Measurements from ENCODE around the gene LRFN3. TPM values are rescaled to one million over a fixed set of nuclear protein-coding genes. Genes with fewer than 3 reads are reported as not detected.
"Not testable (repeated sequence)": the region's sequence is repeated elsewhere in the genome, so short reads cannot be mapped to it uniquely, and the experiment has no call there.

LRFN3 gene
- total RNA-seq, 1 donor from 2014 or later = 2.0 TPM

DNA sequence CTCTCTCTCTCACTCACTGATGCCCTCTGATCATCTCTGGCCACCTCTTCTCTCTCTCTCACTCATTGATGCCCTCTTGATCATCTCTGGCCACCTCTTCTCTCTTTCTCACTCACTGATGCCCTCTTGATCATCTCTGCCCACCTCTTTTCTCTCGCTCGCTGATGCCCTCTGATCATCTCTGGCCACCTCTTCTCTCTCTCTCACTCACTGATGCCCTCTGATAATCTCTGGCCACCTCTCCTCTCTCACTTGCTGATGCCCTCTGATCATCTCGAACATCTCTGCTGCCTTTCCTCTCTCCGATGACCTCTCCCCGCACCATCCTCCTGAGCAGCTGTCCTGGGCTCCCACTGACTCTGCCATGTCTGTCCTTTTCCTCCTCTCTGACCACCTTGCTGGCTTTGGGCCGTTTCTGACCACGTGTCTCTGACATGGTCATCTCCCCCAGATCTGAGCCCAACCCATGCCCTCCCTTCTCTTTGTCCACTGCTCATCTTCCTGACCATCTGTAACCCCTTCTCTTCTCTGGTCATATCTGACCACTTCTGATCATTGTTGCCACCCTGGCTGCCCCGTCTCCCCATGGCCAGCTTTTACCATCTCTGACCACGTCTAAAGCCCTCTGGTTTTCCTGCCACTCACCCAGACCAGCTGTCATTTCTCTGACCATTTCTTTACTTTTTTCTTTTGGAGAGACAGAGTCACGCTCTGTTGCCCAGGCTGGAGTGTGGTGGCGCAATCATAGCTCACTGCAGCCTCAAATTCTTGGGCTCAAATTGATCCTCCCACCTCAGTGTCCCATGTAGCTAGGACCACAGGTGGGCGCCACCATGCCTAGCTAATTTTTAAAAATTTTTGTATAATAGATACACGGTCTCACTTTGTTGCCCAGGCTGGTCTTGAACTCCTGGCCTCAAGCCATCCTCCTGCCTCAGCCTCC, 2.4 kb downstream of the LRFN3 start:
- no peak for DNase-seq (ENCODE audit: low read depth in 2 of 2)

DNA sequence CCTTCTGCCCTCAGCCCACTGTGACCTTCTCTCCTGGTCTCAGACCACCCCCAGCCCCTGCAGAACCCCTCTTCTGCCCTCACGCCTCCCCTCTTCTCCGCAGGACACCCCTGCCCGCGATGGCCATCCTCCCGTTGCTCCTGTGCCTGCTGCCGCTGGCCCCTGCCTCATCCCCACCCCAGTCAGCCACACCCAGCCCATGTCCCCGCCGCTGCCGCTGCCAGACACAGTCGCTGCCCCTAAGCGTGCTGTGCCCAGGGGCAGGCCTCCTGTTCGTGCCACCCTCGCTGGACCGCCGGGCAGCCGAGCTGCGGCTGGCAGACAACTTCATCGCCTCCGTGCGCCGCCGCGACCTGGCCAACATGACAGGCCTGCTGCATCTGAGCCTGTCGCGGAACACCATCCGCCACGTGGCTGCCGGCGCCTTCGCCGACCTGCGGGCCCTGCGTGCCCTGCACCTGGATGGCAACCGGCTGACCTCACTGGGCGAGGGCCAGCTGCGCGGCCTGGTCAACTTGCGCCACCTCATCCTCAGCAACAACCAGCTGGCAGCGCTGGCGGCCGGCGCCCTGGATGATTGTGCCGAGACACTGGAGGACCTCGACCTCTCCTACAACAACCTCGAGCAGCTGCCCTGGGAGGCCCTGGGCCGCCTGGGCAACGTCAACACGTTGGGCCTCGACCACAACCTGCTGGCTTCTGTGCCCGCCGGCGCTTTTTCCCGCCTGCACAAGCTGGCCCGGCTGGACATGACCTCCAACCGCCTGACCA, 3.3 kb downstream of the LRFN3 start:
- no peak for DNase-seq (ENCODE audit: low read depth in 2 of 2)

DNA sequence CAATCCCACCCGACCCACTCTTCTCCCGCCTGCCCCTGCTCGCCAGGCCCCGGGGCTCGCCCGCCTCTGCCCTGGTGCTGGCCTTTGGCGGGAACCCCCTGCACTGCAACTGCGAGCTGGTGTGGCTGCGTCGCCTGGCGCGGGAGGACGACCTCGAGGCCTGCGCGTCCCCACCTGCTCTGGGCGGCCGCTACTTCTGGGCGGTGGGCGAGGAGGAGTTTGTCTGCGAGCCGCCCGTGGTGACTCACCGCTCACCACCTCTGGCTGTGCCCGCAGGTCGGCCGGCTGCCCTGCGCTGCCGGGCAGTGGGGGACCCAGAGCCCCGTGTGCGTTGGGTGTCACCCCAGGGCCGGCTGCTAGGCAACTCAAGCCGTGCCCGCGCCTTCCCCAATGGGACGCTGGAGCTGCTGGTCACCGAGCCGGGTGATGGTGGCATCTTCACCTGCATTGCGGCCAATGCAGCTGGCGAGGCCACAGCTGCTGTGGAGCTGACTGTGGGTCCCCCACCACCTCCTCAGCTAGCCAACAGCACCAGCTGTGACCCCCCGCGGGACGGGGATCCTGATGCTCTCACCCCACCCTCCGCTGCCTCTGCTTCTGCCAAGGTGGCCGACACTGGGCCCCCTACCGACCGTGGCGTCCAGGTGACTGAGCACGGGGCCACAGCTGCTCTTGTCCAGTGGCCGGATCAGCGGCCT, 4.1 kb downstream of the LRFN3 start:
- DNase-seq (ENCODE audit: low read depth in 2 of 2) = no peak

DNA sequence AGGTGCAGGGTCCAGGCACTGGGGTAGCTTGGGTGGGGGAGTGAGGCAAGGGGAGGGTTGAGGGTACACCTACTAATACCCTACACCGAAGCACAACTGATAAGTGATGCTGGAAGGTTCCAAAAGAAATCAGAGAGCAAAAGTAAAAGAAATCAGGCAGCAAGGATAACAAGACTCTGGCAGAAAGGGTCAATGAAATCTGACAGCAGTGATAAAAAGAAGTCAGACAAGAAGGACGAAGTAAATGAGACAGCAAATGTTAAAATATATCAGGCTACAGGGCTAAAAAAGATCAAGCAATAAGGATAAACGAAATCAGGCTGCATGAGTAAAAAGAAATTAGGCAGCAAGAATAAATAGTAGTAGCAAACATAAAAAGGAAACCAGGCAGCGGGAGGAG, 4.7 kb downstream of the LRFN3 start:
- no peak for DNase-seq (ENCODE audit: low read depth in 2 of 2)

DNA sequence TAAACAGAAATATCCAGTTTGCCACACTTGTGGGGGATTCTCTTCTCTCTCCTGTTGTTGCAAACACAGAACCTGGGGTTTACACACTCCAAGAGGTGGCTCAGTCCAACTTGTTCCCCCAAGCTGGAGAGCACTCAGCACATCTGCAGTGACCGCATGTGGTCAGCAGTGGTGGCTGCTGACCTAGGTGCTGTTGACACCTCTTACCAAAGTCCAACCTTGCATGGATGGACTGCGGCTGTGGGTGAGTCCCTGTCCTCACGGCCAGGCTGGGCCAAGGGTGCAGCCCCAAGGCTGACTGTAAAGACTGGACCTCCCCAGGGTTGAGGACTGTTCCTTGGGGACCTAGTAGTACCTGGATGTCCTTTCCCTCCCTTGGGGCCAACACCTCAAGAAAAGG, 6.1 kb downstream of the LRFN3 start:
- no peak for DNase-seq (ENCODE audit: low read depth in 2 of 2)

DNA sequence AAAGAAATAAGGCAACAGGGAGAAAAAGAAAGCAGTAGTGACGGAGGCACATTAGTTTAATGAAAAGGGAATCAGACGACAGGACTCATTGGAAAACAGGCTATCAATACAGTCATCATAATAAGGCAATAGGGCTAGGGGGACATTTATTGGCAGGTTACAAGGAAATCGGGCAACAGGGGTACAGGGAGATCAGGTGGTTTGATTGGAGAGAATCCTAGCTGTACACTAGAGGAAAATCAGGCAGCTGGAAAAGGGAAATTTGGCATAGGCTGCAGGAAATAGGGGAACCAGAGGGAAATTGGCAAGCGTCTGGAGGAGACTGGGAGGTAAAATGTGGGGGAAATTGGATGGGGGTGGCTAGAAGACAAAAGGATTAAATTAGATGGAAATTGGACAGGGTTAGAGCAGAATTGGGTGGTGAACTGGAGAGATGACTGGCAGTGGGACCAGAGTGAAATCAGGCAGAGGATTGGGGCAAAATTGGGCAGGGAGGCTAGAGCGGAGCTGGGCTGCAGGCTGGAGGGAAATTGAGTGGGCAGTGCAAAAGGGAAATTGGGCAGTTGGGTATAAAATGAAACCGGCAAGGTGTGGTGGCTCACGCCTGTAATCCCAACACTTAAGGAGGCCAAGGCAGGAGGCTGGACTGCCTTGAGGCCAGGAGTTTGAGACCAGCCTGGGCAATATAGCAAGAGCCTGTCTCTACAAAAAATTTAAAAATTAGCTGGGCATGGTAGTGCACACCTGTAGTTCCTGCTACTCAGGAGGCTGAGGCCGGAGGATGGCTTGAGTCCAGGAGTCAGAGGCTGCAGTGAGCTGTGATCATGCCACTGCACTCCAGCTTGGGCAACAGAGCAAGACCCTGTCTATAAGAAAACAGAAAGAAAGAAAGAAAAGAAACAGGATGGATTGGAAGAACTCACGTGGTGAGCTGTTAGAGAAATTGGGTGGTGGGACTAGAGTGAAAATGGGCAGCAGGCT, 7.4 kb downstream of the LRFN3 start:
- no peak for DNase-seq (ENCODE audit: low read depth in 2 of 2)

DNA sequence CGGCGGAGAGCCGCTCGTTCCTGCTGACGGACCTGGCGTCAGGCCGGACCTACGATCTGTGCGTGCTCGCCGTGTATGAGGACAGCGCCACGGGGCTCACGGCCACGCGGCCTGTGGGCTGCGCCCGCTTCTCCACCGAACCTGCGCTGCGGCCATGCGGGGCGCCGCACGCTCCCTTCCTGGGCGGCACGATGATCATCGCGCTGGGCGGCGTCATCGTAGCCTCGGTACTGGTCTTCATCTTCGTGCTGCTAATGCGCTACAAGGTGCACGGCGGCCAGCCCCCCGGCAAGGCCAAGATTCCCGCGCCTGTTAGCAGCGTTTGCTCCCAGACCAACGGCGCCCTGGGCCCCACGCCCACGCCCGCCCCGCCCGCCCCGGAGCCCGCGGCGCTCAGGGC, 8.4 kb downstream of the LRFN3 start:
- DNase-seq (ENCODE audit: low read depth in 2 of 2) = no peak

DNA sequence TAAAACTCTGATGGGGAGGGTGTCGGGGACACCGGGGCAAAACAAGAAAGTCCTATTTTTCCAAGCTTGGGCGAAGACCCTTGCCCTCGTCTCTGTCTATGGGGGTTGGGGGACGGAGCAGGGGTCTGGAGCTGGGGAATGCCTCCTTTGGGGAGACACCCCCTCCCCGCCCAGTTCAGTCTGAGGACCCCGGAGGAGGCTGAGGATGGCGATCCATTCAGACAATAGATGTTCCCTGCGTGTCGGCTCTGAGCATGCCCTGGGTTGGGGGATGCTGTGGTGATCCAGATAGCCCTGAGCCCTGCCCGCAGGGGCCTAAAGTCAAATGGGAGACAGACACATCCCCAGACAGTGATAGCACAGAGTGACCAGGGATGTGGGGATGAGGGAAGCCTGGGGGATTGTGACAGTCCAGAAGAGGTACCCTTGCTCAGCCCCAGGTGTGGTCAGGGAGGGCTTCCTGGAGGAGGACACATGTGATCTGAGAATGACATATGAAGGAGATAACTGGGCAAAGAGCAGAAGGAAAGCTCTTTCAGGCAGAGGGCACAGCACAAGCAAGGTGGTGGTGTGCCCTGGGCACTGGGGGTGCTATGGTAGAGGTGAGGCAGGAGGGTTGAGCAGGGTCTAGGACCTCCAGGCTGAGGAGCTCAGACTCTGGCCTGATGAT, 9.1 kb downstream of the LRFN3 start:
- no peak for DNase-seq (ENCODE audit: low read depth in 2 of 2)

DNA sequence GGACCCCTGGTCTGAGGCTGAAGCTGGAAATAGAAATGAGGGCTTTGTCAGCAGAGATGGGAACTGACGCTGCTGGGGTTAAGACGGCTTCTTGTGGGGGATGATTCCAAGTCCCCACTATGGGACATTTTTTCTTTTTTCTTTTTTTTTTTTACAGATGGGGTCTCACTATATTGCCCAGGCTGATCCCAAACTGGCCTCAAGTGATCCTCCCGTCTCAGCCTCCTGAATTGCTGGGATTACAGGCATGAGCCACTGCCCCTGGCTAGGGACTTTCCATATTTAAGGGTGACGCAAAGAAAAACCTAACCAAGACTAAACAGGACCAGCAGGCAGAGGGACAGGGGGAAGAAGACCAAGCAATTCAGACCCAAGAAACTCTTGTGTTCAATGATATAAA, 10.0 kb downstream of the LRFN3 start:
- no peak for DNase-seq (ENCODE audit: low read depth in 2 of 2)

DNA sequence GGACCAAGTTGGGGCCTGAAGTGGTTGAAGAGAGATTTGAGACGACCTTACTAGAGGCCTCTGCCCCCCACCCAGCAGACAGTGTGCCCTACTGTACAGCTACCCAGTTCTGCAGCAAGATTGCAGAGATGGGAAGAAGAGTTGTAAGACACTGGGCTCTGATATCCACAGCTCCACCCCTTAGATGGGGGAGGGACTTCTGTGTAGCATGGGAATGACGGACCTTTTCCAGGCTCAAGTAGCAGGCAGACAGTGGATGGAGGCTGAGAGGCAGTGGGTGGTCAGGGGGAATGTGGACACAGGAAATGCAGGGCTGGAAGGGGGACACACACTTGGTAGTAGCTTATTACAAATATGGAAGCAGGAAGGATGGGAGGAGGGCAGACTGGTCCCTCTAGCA, 13.0 kb downstream of the LRFN3 start:
- DNase-seq (ENCODE audit: low read depth in 2 of 2) = no peak

DNA sequence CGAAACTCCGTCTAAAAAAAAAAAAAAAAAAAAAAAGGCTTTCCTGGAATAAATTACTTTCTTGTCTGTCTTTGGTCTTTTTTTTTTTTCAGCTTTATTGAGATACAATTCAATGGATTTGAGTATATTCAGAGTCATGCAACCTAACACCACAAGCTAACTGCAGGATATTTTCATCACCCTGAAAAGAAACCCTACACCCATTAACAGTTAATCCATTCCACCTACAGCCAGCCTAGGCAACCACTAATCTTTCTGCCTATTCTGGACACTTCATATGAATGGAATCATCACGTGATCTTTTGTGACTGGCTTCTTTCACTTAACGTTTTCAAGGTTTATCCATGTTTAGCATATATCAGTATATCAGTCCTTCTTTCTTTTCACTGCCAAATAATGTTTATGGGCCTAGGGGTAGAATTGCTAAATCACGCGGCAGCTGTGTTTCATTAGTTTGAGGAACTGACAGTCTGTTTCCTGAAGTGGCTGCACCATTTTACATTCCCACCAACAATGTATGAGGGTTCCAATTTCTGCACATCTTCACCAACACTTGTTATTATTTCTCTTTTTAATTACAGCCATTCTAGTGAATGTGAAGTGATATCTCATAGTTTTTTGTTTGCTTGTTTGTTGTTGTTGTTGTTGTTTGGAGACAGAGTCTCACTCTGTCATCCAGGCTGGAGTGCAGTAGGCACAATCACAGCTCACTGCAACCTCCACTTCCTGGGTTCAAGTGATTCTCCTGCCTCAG, 19.9 kb downstream of the LRFN3 start:
- DNase-seq (ENCODE audit: low read depth in 2 of 2) = no peak

DNA sequence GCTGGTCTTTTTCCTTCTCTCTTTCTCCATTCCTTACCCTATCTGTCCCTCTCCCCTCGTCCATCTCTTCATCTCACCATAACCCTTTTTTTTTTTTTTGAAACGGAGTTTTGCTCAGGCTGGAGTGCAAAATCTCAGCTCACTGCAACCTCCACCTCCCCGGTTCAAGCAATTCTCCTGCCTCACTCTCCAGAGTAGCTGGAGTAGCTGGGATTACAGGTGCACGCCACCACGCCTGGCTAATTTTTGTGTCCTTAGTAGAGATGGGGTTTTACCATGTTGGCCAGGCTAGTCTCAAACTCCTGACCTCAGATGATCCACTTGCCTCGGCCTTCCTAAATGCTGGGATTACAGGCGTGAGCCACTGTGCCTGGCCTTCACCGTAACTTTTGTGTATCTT, 21.2 kb downstream of the LRFN3 start:
- DNase-seq (ENCODE audit: low read depth in 2 of 2) = not testable (repeated sequence)

DNA sequence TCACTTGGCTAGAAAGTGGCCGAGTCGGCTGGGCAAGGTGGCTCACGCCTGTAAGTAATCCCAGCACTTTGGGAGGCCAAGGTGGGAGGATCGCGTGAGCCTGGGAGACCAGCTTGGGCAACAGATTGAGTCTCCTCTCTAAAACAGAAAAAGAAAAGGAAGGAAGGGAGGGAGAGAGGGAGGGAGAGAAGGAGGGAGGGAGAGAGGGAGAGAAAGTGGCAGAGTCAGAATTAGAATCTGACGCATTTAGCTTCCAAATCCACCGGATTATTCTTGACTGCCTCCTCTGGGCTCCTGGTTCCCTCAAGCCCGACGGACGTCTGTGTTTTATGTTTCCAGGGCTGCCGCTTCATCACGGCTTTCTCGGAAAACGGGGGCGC, 22.5 kb downstream of the LRFN3 start:
- no peak for DNase-seq (ENCODE audit: low read depth in 2 of 2)

DNA sequence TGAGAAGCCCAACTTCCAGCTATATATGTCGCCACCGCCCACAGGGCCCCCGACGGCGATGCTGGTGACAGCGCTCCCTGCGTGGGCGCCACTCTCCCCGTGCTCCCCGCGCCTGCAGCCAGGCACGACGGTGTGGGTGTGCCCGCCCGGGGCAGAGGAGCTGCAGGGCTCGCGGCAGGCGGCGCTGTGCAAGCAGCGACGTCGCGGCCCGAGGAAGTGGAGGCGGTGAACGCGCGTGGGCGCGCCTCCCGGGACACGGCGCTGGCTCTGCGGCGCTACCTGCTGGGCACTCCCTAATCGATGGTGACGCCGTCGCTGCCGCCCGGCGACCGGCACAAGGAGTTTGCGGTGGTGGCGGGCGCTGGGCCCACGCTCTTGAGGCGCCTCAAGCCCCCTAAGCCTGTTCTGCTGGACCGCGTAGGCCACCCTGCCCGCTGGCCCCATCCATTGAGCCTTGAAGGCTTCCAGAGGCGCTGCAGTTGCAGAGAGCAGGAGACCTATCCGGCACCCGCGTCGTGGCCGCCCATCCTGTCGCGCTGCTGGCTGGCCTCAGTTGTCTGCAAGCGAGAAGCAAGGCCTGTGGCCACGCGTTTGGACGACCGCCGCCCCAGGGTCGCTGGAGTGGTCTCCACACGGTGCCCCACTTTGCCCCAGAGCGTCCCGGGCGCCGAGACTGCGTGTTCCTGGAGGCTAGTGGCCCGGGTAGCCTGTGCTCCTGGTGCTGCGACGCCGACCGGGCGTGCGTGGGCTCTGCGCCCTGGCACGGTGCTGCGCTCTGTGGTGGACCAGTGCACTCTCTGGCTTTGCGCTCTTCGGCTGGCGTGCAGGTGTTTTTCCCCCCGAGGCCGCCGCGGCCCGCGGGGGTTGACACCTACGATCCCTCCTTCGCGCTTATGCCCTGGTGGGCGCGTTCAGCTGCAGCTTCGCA, 23.1 kb downstream of the LRFN3 start:
- peak in 1 of 2 donors; percentile 28 for DNase-seq (ENCODE audit: low read depth in 2 of 2)

DNA sequence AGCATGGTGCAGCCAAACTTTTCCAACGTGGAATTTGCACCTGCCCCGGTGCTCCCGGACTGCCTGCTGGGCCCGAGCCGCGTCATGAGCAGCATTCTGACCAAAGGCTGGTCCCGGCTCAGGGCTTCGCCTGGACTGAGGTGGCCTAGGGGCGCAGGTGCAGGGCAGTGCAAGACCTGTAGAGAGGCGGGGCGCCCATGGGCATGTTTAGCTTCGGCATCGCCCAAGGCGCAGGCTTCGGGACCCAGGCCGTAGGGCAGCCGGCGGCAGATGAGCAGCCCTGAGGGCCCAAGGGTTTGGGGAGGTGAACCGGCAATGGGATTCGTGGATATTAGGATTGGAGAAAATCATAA, 23.8 kb downstream of the LRFN3 start:
- DNase-seq (ENCODE audit: low read depth in 2 of 2) = no peak

DNA sequence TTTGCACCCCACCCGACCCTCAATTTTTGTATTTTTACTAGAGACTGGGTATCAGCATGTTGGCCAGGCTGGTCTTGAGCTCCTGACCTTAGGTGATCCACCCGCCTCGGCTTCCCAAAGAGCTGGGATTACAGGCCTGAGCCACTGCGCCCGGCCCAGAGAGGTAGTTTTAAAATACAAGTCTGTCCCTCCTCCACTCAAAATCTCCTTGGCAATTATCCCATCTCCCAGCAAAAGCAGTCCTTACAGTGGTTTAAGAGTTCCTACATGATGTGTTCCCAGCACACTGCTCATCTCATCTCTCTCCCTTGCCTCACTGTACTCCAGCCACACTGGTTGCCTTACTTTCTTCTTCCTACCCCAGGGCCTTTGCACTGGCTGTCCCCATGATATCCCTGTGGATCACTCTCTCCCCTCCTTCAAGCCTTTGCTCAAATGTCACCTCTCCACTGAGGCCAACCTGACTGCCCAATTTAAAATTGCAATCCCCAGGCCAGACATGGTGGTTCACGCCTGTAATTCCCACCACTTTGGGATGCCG, 24.3 kb downstream of the LRFN3 start:
- DNase-seq (ENCODE audit: low read depth in 2 of 2) = no peak

DNA sequence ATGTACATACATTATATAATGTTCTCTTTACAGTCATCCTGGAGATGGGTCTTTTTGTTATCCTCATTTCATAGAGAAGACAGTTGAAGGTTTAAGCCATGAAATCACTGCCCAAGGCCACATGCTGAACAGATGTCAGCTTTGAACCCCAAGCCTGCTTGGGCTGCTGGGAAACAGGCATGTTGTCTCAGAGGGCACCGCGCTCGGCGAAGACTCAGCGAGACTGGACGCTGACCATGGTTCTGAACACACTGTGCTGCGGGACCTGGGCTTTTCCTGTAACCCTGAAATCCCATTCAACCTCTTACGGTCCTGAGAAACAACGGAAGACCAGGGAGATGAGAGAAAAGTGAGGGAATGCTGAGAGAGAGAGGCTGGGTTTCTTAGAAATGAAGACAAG, 27.3 kb downstream of the LRFN3 start:
- peak; percentile 63 to 66 for DNase-seq (ENCODE audit: low read depth in 2 of 2)

DNA sequence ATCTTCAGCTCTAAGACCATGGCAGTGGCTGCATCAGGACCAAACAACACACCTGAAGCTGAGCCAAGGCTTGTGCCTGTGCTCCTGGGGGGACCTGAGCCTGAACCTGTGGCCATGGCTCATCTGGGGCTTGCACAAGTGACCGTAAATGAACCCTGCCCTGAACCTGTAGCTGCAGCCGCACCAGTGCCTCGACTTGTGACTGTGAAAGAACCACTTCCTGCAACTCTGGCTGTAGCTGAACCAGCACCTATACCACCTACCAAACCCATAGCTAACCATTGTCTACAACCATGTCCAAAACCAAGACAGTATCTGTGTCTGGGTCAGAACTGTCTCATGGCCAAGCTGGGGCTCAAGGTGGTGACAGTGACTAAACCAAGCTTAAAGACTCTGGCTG, 30.6 kb downstream of the LRFN3 start:
- no peak for DNase-seq (ENCODE audit: low read depth in 2 of 2)
